K562 (cell line): Measurements from ENCODE around the gene OR2V1. TPM values are rescaled to one million over a fixed set of nuclear protein-coding genes. Genes with fewer than 3 reads are reported as not detected.

Source experiments
- ARID1B ChIP-seq: fragments of 450-650 bp; IDR thresholded peaks from 2 replicates; pipeline ENCODE4 v1.6.1; 2016; ENCODE audit warnings: antibody characterized with exemption, mild to moderate bottlenecking, inconsistent platforms
- ATF7 ChIP-seq: fragments of 450-650 bp; IDR thresholded peaks from 2 replicates; pipeline ENCODE4 v1.7.1; 2014; ENCODE audit warnings: mild to moderate bottlenecking, moderate library complexity
- CBX1 ChIP-seq: sonication (generic); IDR thresholded peaks from 2 replicates; pipeline ENCODE4 v1.6.1; 2016; ENCODE audit warnings: antibody characterized with exemption, low read depth, mild to moderate bottlenecking
- DDX20 ChIP-seq: fragments of 450-650 bp; IDR thresholded peaks from 2 replicates; pipeline ENCODE4 v1.6.1; 2016; ENCODE audit warnings: missing genetic modification characterization, low read depth, mild to moderate bottlenecking, missing compliant biosample characterization, moderate library complexity
- EGR1 ChIP-seq: fragments of 450-650 bp; conservative IDR thresholded peaks from 2 replicates; pipeline ENCODE4 v1.6.1; 2017; ENCODE audit warnings: mild to moderate bottlenecking
- FOSL1 ChIP-seq: fragments of 200-800 bp; sonication (Bioruptor generic); conservative IDR thresholded peaks from 2 replicates; pipeline ENCODE4 v1.6.1; 2016; ENCODE audit warnings: missing genetic modification characterization, missing compliant biosample characterization
- IFI16 ChIP-seq: fragments of 250-450 bp; sonication (Bioruptor Pico); IDR thresholded peaks from 2 replicates; pipeline ENCODE4 v2.1.2; 2022; ENCODE audit warnings: mild to moderate bottlenecking, inconsistent platforms
- ILK ChIP-seq: fragments of 450-650 bp; IDR thresholded peaks from 2 replicates; pipeline ENCODE4 v1.6.1; 2016; ENCODE audit warnings: missing genetic modification characterization, low read depth, mild to moderate bottlenecking, missing compliant biosample characterization, moderate library complexity, borderline replicate concordance
- JUN ChIP-seq, 2 experiments: sonication (generic) in 1 of 2; formaldehyde crosslinking in 1 of 2; IDR thresholded peaks; 2 replicates each; pipeline versions ENCODE4 v1.6.1 to v1.8.0; 2012 to 2022; ENCODE audit warnings: borderline replicate concordance in 2 of 2, mild to moderate bottlenecking in 2 of 2, improper control_type of control experiment in 1 of 2, low read depth in 1 of 2, low read length in 1 of 2, missing genetic modification reagents in 1 of 2
- L3MBTL2 ChIP-seq: fragments of 450-650 bp; IDR thresholded peaks from 2 replicates; pipeline ENCODE4 v1.6.1; 2016; ENCODE audit warnings: mild to moderate bottlenecking, moderate library complexity
- MAFF ChIP-seq: IDR thresholded peaks from 2 replicates; pipeline ENCODE4 v1.6.1; 2012; ENCODE audit warnings: low read length, improper control_type of control experiment
- MTF1 ChIP-seq: fragments of 250-450 bp; sonication (Bioruptor Pico); IDR thresholded peaks from 2 replicates; pipeline ENCODE4 v1.9.0; 2021; ENCODE audit warnings: moderate library complexity, mild to moderate bottlenecking, inconsistent platforms, borderline replicate concordance
- NFIC ChIP-seq: fragments of 450-650 bp; IDR thresholded peaks from 2 replicates; pipeline ENCODE4 v1.6.1; 2017; ENCODE audit warnings: mild to moderate bottlenecking, inconsistent platforms
- NFRKB ChIP-seq: fragments of 450-650 bp; IDR thresholded peaks from 2 replicates; pipeline ENCODE4 v1.6.1; 2016; ENCODE audit warnings: low read depth
- SMARCA4 ChIP-seq: fragments of 450-650 bp; IDR thresholded peaks from 2 replicates; pipeline ENCODE4 v1.6.1; 2016
- SMC3 ChIP-seq: conservative IDR thresholded peaks from 2 replicates; pipeline ENCODE4 v1.6.1; 2011; ENCODE audit warnings: low read depth, low read length, improper control_type of control experiment; ENCODE audit not compliant: insufficient read depth
- SOX6 ChIP-seq: fragments of 450-650 bp; IDR thresholded peaks from 2 replicates; pipeline ENCODE4 v1.6.1; 2014; ENCODE audit warnings: mild to moderate bottlenecking
- SP1 ChIP-seq: sonication (generic); formaldehyde crosslinking; IDR thresholded peaks from 2 replicates; pipeline ENCODE4 v1.8.1; 2022; ENCODE audit warnings: mild to moderate bottlenecking, missing genetic modification reagents
- SRSF3 ChIP-seq: fragments of 200-400 bp; formaldehyde crosslinking; IDR thresholded peaks from 2 replicates; pipeline ENCODE4 v1.6.1; 2016; ENCODE audit warnings: mild to moderate bottlenecking, low read length, moderate library complexity; ENCODE audit not compliant: insufficient read depth
- ZNF140 ChIP-seq: fragments of 250-450 bp; sonication (Bioruptor Pico); IDR thresholded peaks from 2 replicates; pipeline ENCODE4 v1.8.0; 2021; ENCODE audit warnings: moderate library complexity, mild to moderate bottlenecking, inconsistent platforms
- ZNF398 ChIP-seq: fragments of 250-450 bp; sonication (Bioruptor Pico); IDR thresholded peaks from 2 replicates; pipeline ENCODE4 v1.8.0; 2021; ENCODE audit warnings: moderate library complexity, mild to moderate bottlenecking, inconsistent platforms
- ZNF57 ChIP-seq: fragments of 450-650 bp; formaldehyde crosslinking; IDR thresholded peaks from 2 replicates; pipeline ENCODE4 v1.4.0; 2020; ENCODE audit warnings: mild to moderate bottlenecking, moderate library complexity
- polyA plus RNA-seq, 8 experiments: library from polyadenylated mRNA; depleted of rRNA in 4 of 8; stranded (reverse) in 5 of 8; unstranded in 3 of 8; fragments of >200 nt; fragmentation: Nextera tagmentation in 2 of 8; fragmentation: Illumina TruSeq in 1 of 8; extraction: Ambion mirVana in 2 of 8; extraction: Trizol in 1 of 8; gene quantifications; 2 replicates each; pipeline versions ENCODE4 v1.2.1 to v1.2.3, GENCODE V29; 2011 to 2014; ENCODE audit warnings: inconsistent platforms in 1 of 8, missing spikeins in 1 of 8
- total RNA-seq, 7 experiments: library from RNA; depleted of rRNA in 6 of 7; stranded (reverse); fragments of >200 nt in 6 of 7; fragmentation: Illumina TruSeq in 2 of 7; extraction: Trizol in 2 of 7; gene quantifications; 2 replicates each; pipeline versions ENCODE4 v1.2.1 to v1.2.3, GENCODE V29; 2011 to 2021; ENCODE audit warnings: low replicate concordance in 1 of 7
- TF ChIP-seq, protein P1 (sequence below): fragments of 450-650 bp; conservative IDR thresholded peaks from 2 replicates; pipeline ENCODE4 v1.6.1; 2016; ENCODE audit warnings: missing genetic modification characterization, low read depth, mild to moderate bottlenecking, missing compliant biosample characterization, moderate library complexity
- TF ChIP-seq, protein P2 (sequence below): sonication (generic); formaldehyde crosslinking; IDR thresholded peaks from 2 replicates; pipeline ENCODE4 v1.8.0; 2022; ENCODE audit warnings: missing genetic modification reagents, mild to moderate bottlenecking, moderate library complexity, borderline replicate concordance

Gene OR2V1
- total and polyA plus RNA-seq, 9 of the 15 experiments (the other 6 are each of a cell fraction or from before 2014, with no cell fraction given) = 0.04 to 0.28 (median 0.15) TPM; not detected in 5

- no peak for TF ChIP-seq ZNF398
- TF ChIP-seq MAFF = peak; percentile 46; the same call in 1 of the 2 replicates
- no peak for TF ChIP-seq SRSF3
- no peak; the same call in 1 of the 2 replicates for TF ChIP-seq ARID1B
- TF ChIP-seq ZNF57 = no peak
- TF ChIP-seq IFI16 = no peak
- TF ChIP-seq NFIC = peak; percentile 92
- TF ChIP-seq, protein P1, sequence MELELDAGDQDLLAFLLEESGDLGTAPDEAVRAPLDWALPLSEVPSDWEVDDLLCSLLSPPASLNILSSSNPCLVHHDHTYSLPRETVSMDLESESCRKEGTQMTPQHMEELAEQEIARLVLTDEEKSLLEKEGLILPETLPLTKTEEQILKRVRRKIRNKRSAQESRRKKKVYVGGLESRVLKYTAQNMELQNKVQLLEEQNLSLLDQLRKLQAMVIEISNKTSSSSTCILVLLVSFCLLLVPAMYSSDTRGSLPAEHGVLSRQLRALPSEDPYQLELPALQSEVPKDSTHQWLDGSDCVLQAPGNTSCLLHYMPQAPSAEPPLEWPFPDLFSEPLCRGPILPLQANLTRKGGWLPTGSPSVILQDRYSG (tag) = peak; percentile 56; the same call in 1 of the 2 replicates
- TF ChIP-seq, protein P2, sequence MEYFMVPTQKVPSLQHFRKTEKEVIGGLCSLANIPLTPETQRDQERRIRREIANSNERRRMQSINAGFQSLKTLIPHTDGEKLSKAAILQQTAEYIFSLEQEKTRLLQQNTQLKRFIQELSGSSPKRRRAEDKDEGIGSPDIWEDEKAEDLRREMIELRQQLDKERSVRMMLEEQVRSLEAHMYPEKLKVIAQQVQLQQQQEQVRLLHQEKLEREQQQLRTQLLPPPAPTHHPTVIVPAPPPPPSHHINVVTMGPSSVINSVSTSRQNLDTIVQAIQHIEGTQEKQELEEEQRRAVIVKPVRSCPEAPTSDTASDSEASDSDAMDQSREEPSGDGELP (CRISPR knock-in tag) = peak; percentile 80
- no peak for TF ChIP-seq ILK (tag)
- no peak for TF ChIP-seq SMC3
- TF ChIP-seq SOX6 = peak; percentile 44; the same call in 1 of the 2 replicates
- 0 out of 2 replicates have a peak, but pooled peaks have one; percentile 45 for TF ChIP-seq ATF7
- no peak for TF ChIP-seq ZNF140 (CRISPR knock-in tag)
- no peak for TF ChIP-seq JUN (IDR thresholded peaks at IDR 0.05; ENCODE audit: borderline replicate concordance, low read depth, low read length)
- no peak for TF ChIP-seq JUN (CRISPR knock-in tag; IDR thresholded peaks at IDR 0.05; ENCODE audit: borderline replicate concordance)
- TF ChIP-seq SMARCA4 = 0 out of 2 replicates have a peak, but pooled peaks have one; percentile 54
- TF ChIP-seq L3MBTL2 = 0 out of 2 replicates have a peak, but pooled peaks have one; percentile 34
- 0 out of 2 replicates have a peak, but pooled peaks have one; percentile 4 for TF ChIP-seq EGR1
- TF ChIP-seq CBX1 = no peak; the same call in 1 of the 2 replicates
- peak; percentile 52; the same call in 1 of the 2 replicates for TF ChIP-seq SP1 (CRISPR knock-in tag)
- 0 out of 2 replicates have a peak, but pooled peaks have one; percentile 6 for TF ChIP-seq FOSL1 (tag)
- TF ChIP-seq MTF1 (CRISPR knock-in tag) = no peak
- no peak for TF ChIP-seq DDX20 (tag)
- 0 out of 2 replicates have a peak, but pooled peaks have one; percentile 50 for TF ChIP-seq NFRKB
Measured at GRCh38 chr5:181161534-181162175, 30.7 kb upstream of the OR2V1 start (continued).
